ENCODE results near the gene TRIAP1.

The TRIAP1 gene

GRCh38 chr12:120417917-120418580 lies 28.1 kb downstream of the TRIAP1 start:
- H3K4me2 ChIP-seq (ENCODE audit: low read length) = no peak overlapping the region
- H3K36me3 ChIP-seq (ENCODE audit: insufficient read depth, low read length) = no peaks in the 10 kb centered on the region
- no peaks in the 10 kb centered on the region for H3K4me1 ChIP-seq (ENCODE audit: control insufficient read depth, insufficient read depth, low read length)
- peaks cover 26% of the 10 kb centered on the region for H3K27me3 ChIP-seq (ENCODE audit: control insufficient read depth, insufficient read depth, low read length)
- H3K4me3 ChIP-seq (ENCODE audit: low read length) = no peak overlapping the region
- H3K9ac ChIP-seq (ENCODE audit: low read depth, low read length) = no peak overlapping the region
- H3K9me3 ChIP-seq (replicated peaks; ENCODE audit: low read length) = no peaks in the 10 kb centered on the region

GRCh38 chr12:120416490-120417216 lies 29.5 kb downstream of the TRIAP1 start:
- Histone ChIP-seq H3K27me3 (ENCODE audit: control insufficient read depth, insufficient read depth, low read length) (peaks cover 23% of the 10 kb centered on the region), H3K4me1 (ENCODE audit: control insufficient read depth, insufficient read depth, low read length) (no peaks in the 10 kb centered on the region), H3K9me3 (replicated peaks; ENCODE audit: low read length) (no peaks in the 10 kb centered on the region), H3K4me2 (ENCODE audit: low read length) (no peak overlapping the region), H3K4me3 (ENCODE audit: low read length) (no peak overlapping the region), H3K36me3 (ENCODE audit: insufficient read depth, low read length) (no peaks in the 10 kb centered on the region), H3K9ac (ENCODE audit: low read depth, low read length) (no peak overlapping the region)

- Histone ChIP-seq H3K4me1 (ENCODE audit: control insufficient read depth, insufficient read depth, low read length) (no peaks in the 10 kb centered on the region), H3K4me3 (ENCODE audit: low read length) (no peak overlapping the region), H3K9me3 (replicated peaks; ENCODE audit: low read length) (no peaks in the 10 kb centered on the region), H3K9ac (ENCODE audit: low read depth, low read length) (no peak overlapping the region), H3K27me3 (ENCODE audit: control insufficient read depth, insufficient read depth, low read length) (peaks cover 18% of the 10 kb centered on the region), H3K4me2 (ENCODE audit: low read length) (no peak overlapping the region), H3K36me3 (ENCODE audit: insufficient read depth, low read length) (no peaks in the 10 kb centered on the region)
Observed at GRCh38 chr12:120413901-120414695, 32.1 kb downstream of the TRIAP1 start.

DNA sequence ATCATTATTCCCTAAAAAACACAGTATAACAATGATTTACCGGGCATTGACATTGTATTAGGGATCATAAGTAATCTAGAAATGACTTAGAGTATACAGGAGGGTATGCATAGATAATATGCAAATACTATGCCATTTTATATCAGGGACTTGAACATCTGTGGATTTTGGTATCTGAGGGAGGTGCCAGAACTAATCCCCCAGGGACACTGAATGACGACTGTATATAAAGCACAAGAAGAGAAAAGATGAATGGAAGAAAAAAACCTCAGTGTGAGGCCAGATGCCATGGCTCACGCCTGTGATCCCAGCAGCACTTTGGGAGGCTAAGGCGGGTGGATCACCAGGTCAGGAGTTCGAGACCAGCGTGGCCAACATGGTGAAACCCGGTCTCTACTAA lies 33.8 kb downstream of the TRIAP1 start:
- Histone ChIP-seq H3K4me1 (ENCODE audit: control insufficient read depth, insufficient read depth, low read length) (no peaks in the 10 kb centered on the region), H3K4me3 (ENCODE audit: low read length) (no peak overlapping the region), H3K9ac (ENCODE audit: low read depth, low read length) (no peak overlapping the region), H3K4me2 (ENCODE audit: low read length) (no peak overlapping the region), H3K9me3 (replicated peaks; ENCODE audit: low read length) (no peaks in the 10 kb centered on the region), H3K27me3 (ENCODE audit: control insufficient read depth, insufficient read depth, low read length) (peaks cover 11% of the 10 kb centered on the region), H3K36me3 (ENCODE audit: insufficient read depth, low read length) (no peaks in the 10 kb centered on the region)

DNA sequence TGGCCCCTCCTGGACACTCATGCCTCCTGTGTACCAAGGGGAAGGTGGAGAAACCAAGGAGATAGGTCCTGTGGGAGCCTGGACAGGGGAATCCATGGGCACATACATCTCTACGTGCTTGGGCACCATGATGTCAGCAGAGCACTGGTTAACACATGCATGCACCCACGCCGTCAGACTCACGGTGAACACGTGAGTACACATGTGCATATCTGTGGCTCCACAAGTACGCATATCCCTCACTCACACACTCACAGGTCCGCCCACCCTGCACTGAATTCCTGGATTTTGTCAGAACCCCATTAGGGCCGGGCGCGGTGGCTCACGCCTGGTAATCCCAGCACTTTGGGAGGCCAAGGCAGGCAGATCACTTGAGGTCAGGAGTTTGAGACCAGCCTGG lies 37.4 kb downstream of the TRIAP1 start:
- H3K4me1 ChIP-seq (ENCODE audit: control insufficient read depth, insufficient read depth, low read length) = no peaks in the 10 kb centered on the region
- no peaks in the 10 kb centered on the region for H3K9me3 ChIP-seq (replicated peaks; ENCODE audit: low read length)
- no peak overlapping the region for H3K9ac ChIP-seq (ENCODE audit: low read depth, low read length)
- H3K27me3 ChIP-seq (ENCODE audit: control insufficient read depth, insufficient read depth, low read length) = peaks cover 15% of the 10 kb centered on the region
- H3K4me3 ChIP-seq (ENCODE audit: low read length) = no peak overlapping the region
- H3K4me2 ChIP-seq (ENCODE audit: low read length) = no peak overlapping the region
- no peaks in the 10 kb centered on the region for H3K36me3 ChIP-seq (ENCODE audit: insufficient read depth, low read length)

DNA sequence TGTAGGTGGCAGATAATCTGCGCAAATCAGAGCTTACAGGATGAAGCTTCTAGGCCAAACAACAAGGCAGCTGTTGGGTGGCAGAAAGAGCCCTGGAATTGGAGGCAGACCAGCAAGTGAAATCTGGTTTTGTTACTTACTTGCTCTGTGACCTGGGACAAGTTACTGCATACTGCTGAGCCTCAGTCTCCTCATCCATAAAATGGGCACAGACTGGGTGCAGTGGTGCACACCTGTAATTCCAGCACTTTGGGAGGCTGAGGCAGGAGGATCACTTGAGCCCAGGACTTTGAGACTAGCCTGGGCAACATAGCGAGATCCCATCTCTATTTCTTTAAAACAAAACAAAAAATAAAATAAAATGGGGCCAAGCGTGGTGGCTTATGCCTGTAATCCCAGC lies 39.6 kb downstream of the TRIAP1 start:
- Histone ChIP-seq H3K4me3 (ENCODE audit: low read length) (no peak overlapping the region), H3K4me1 (ENCODE audit: control insufficient read depth, insufficient read depth, low read length) (no peaks in the 10 kb centered on the region), H3K36me3 (ENCODE audit: insufficient read depth, low read length) (no peaks in the 10 kb centered on the region), H3K27me3 (ENCODE audit: control insufficient read depth, insufficient read depth, low read length) (peaks cover 26% of the 10 kb centered on the region), H3K9ac (ENCODE audit: low read depth, low read length) (no peak overlapping the region), H3K9me3 (replicated peaks; ENCODE audit: low read length) (no peaks in the 10 kb centered on the region), H3K4me2 (ENCODE audit: low read length) (no peak overlapping the region)

- H3K9me3 ChIP-seq (replicated peaks; ENCODE audit: low read length) = no peaks in the 10 kb centered on the region
- H3K4me1 ChIP-seq (ENCODE audit: control insufficient read depth, insufficient read depth, low read length) = no peaks in the 10 kb centered on the region
- H3K4me2 ChIP-seq (ENCODE audit: low read length) = no peak overlapping the region
- no peaks in the 10 kb centered on the region for H3K36me3 ChIP-seq (ENCODE audit: insufficient read depth, low read length)
- H3K9ac ChIP-seq (ENCODE audit: low read depth, low read length) = no peak overlapping the region
- no peak overlapping the region for H3K4me3 ChIP-seq (ENCODE audit: low read length)
- H3K27me3 ChIP-seq (ENCODE audit: control insufficient read depth, insufficient read depth, low read length) = peaks cover 26% of the 10 kb centered on the region
Observed at GRCh38 chr12:120406069-120406468, 40.1 kb downstream of the TRIAP1 start.

- no peak overlapping the region for H3K4me2 ChIP-seq (ENCODE audit: low read length)
- H3K9me3 ChIP-seq (replicated peaks; ENCODE audit: low read length) = no peaks in the 10 kb centered on the region
- peaks cover 34% of the 10 kb centered on the region for H3K27me3 ChIP-seq (ENCODE audit: control insufficient read depth, insufficient read depth, low read length)
- no peak overlapping the region for H3K4me3 ChIP-seq (ENCODE audit: low read length)
- H3K4me1 ChIP-seq (ENCODE audit: control insufficient read depth, insufficient read depth, low read length) = no peaks in the 10 kb centered on the region
- H3K9ac ChIP-seq (ENCODE audit: low read depth, low read length) = no peak overlapping the region
- no peaks in the 10 kb centered on the region for H3K36me3 ChIP-seq (ENCODE audit: insufficient read depth, low read length)
Observed at GRCh38 chr12:120404271-120404670, 41.9 kb downstream of the TRIAP1 start.

GRCh38 chr12:120403869-120404268 lies 42.3 kb downstream of the TRIAP1 start:
- Histone ChIP-seq H3K4me2 (ENCODE audit: low read length) (no peak overlapping the region), H3K36me3 (ENCODE audit: insufficient read depth, low read length) (no peaks in the 10 kb centered on the region), H3K9me3 (replicated peaks; ENCODE audit: low read length) (no peaks in the 10 kb centered on the region), H3K4me1 (ENCODE audit: control insufficient read depth, insufficient read depth, low read length) (no peaks in the 10 kb centered on the region), H3K27me3 (ENCODE audit: control insufficient read depth, insufficient read depth, low read length) (peaks cover 36% of the 10 kb centered on the region), H3K4me3 (ENCODE audit: low read length) (no peak overlapping the region), H3K9ac (ENCODE audit: low read depth, low read length) (no peak overlapping the region)

DNA sequence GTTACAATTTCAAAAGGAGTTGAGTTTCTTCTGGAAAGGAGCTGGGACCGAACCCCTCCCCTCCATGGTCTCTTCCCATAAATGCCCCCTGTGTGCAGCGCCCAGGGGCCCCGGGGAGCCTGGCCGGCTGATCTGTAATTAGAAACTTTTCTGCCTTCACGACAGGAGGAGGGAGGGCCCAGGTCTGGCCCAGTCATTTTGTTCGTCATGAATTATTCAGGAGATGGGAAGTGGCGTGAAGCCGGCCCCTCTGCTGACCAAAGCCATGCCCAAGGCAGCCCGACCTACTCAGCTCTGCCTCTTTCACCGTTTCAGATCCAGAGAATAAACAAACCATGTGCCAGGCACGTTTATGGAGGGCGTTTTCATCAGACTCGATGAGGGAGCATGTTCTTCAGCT lies 44.0 kb downstream of the TRIAP1 start:
- Histone ChIP-seq H3K36me3 (ENCODE audit: insufficient read depth, low read length) (no peaks in the 10 kb centered on the region), H3K4me3 (ENCODE audit: low read length) (no peak overlapping the region), H3K9me3 (replicated peaks; ENCODE audit: low read length) (no peaks in the 10 kb centered on the region), H3K27me3 (ENCODE audit: control insufficient read depth, insufficient read depth, low read length) (peaks cover 47% of the 10 kb centered on the region), H3K4me2 (ENCODE audit: low read length) (no peak overlapping the region), H3K9ac (ENCODE audit: low read depth, low read length) (no peak overlapping the region), H3K4me1 (ENCODE audit: control insufficient read depth, insufficient read depth, low read length) (no peaks in the 10 kb centered on the region)

DNA sequence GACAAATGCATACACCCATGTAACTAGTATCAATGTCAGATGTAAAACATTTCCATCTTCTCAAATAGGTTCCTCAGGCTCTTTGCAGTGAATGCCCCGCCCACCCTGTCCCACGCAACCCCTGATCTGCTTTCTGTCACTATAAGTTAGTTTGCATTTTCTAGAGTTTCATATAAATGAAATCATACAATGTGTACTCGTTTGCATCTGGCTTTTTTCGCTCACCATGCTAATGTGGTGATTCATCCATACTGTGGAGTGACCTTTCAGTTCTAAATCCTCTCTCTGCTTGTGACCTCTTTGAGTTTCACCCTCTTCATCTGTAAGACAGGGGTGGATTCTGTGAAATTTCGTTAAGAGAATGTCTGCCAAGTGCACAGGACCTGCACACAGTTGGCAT lies 46.7 kb downstream of the TRIAP1 start:
- H3K27me3 ChIP-seq (ENCODE audit: control insufficient read depth, insufficient read depth, low read length) = peaks cover 60% of the 10 kb centered on the region
- H3K9ac ChIP-seq (ENCODE audit: low read depth, low read length) = no peak overlapping the region
- no peaks in the 10 kb centered on the region for H3K4me1 ChIP-seq (ENCODE audit: control insufficient read depth, insufficient read depth, low read length)
- H3K36me3 ChIP-seq (ENCODE audit: insufficient read depth, low read length) = no peaks in the 10 kb centered on the region
- no peak overlapping the region for H3K4me3 ChIP-seq (ENCODE audit: low read length)
- H3K4me2 ChIP-seq (ENCODE audit: low read length) = no peak overlapping the region
- no peaks in the 10 kb centered on the region for H3K9me3 ChIP-seq (replicated peaks; ENCODE audit: low read length)
